HPDE6-E6E7 (cell line): ENCODE measurements around the gene SPTSSA.
"Not testable (repeated sequence)": the region's sequence is repeated elsewhere in the genome, so short reads cannot be mapped to it uniquely, and the experiment has no call there.

Experiments
- DNase-seq: peaks from one replicate; pipeline ENCODE4 v3.0.0; 2011; ENCODE audit warnings: missing footprints; ENCODE audit errors: extremely low spot score

The SPTSSA gene

DNA sequence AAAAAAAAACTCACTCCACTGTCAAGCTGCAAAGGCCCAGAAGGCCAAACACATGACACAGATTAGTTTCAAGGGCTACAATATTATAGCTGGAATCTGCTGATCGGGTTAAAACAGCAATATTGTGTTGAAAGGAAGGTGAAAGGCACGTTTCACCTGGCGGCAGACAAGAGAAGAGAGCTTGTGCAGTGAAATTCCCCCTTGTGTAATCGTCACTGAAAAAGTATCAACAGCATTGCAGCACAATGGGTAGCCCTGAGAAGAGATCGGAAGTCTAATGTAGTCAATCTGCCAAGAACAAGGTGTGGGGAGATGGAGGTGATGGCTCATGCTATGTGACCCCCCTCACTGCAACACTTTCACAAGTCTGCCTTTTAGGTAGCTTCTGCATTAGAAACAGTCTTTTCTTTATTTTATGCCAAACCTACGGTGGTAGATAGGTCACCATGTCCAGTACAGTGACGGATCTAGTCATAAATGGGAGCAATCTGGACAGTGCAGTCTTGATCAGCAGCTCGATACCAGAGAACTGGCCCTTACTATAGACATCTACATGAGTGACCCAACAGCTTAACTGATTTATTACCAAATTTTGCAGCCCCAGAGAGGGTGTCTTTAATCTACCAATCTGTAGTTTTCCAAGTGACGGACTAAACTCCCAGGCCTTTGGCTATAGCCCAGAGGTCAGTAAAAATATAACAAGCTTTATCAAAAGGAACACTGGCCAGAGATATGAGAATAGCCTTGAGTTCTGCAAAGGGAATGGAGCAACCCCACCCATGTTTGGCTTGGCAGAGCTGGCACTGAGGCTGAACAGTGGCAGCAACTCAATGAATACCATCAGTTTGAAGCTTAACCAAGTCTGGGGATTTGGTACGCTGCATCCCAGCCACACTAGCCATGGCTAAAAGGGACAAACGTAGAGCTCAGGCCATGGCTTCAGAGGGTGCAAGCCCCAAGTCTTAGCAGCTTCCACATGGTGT lies 35.4 kb downstream of the SPTSSA start:
- no peak for DNase-seq

DNA sequence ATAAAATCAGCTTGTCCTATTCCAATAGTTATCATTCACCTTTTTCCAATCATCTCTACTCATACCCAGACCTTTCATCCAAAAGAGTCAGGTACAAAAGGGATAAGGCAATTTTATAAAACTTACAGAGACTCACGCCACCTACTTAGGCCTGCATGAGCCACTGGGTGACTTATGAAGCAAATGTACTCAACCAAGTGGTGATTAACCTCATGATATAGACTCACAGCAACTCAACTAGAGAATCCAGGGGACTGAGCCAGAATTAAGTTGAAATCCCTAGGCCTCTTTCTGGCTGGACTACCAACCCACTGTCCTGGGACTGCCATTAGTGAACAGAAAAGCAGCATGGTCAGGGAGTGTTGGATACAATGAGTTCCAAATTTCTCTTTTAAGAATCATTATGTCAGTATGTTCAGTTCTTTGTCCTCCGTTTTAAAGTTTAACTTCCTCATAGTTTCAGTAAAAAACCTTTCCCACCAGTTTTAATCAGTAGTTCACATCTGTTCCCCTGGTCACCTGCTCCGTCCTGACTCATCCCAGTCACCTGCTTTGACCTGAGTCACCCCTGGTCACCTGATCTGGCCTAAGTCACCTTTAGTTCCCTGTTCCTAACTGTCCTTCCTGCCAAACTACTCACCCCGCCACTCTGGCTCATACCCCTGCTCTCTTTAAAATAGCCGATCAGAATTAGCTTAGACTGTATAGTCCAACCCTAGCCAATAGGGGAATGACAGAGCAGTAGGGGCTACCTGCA lies 36.8 kb downstream of the SPTSSA start:
- no peak for DNase-seq

DNA sequence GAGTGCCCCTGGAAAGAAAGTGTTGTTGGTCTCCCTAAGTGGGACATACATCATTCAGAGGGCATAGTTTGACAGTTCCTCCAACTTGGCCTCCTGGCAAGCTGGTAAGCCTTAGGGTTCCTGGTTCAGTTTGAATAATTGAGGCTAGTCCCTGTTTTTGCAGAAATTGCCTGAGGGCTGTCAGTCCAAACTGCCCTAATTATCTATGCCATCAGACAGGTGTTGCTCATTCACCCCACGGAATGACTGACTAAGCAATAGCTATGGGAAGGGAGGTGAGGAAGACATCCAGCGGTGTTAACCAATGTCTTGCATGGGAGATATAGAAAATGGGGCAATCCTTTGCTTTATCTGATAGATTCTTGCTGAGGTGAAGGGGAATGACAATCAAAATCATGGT lies 37.6 kb downstream of the SPTSSA start:
- DNase-seq: no peak

DNA sequence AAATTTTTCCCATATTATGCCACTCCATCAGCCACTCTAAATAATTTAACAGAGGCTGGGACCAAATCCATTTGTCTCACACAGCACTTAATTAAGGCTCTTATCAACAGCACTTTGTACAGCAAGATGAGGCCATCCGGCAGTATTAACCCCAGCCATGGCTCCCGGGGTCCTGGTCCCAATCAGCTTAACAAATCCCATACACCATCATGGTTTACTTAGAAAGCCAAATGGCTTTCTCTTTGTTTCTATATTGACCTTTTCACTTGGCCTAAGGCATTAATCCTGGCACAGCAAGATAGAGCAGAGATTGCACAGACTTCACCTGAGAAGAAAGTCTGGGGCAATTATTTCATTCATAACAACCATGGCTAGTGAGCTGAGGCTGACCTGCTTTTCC lies 38.6 kb downstream of the SPTSSA start:
- DNase-seq: no peak

- no peak for DNase-seq
These were observed 41.4 kb downstream of the SPTSSA start for GRCh38 chr14:34420547-34421150.

- DNase-seq: no peak
These were observed 52.3 kb downstream of the SPTSSA start for GRCh38 chr14:34409721-34410120.

- DNase-seq: no peak
These were observed 54.1 kb downstream of the SPTSSA start for GRCh38 chr14:34407951-34408350.

- DNase-seq: no peak
These were observed 57.6 kb downstream of the SPTSSA start for GRCh38 chr14:34404416-34404815.

DNA sequence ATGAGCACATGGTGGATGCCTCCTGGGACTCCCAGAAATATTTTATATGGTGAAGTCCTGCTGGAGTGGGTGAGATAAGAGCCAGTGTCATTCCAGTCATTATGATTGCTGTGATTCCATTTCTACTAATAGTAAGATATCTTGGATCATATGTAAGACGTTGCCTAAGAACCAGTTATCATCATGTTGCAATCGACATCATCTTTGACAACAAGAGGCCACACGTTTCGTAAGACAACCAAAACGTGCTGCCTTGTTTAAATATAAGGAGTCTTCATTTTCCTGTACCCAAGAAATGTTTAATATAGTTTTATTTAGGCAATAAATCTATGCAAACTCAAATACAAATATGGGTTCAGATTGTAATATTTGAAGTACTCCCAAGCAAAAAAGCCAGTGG lies 58.4 kb downstream of the SPTSSA start:
- no peak for DNase-seq

GRCh38 chr14:34398024-34398423 lies 64.0 kb downstream of the SPTSSA start:
- no peak for DNase-seq

GRCh38 chr14:34387974-34388516 lies 74.0 kb downstream of the SPTSSA start:
- no peak for DNase-seq

DNA sequence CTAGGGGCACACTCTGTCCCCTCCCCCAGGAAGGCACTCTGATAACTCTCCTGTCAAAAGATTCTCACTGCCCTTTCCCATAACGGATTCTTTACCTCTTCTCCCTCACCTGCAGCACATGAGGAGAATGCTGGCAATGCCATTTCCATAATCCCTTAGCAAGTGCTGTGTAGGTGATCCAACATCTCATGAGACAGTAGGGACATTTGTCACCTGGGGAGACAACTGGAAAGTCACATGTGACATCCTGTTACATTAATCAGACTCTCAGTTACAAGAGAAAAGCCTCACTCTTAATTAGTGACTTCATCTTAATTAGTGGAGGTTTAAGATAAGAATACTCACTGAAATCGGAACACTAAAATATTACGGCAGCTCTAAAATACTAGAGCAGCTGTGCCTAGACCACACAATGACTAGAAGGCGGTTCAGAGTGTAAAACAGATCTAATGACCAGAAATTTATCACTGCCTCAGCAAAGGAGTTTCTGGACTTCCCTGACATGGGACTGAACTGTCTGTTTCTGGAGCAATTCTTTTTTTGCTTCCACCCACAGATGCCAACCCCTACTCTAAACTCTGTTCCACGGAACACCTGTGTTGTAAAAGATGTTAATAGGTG lies 75.1 kb downstream of the SPTSSA start:
- DNase-seq: no peak

- not testable (repeated sequence) for DNase-seq
These were observed 76.2 kb downstream of the SPTSSA start for GRCh38 chr14:34385881-34386280.

DNA sequence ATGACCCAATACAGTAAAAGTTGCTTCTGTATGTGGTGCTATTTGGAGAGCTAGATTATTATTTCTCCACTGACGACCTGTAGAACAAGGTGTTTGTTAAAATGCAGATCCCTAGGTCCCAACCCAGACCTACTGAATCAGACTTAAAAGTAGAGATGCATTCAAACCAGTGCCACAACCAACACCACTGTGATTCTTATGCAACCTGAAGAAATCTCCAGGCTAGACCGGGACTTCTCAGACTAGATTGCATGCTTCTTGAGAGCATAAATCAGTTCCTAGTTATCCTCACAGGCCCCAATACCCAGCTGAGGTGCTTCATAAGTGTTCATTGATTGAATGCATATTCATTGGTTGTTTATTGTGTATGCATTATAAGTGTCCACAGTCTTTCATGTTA lies 78.2 kb downstream of the SPTSSA start:
- DNase-seq: no peak
